HG02970 (cell line): ENCODE data around the gene PLPP1.
"Not testable (repeated sequence)": the region's sequence is repeated elsewhere in the genome, so short reads cannot be mapped to it uniquely, and the experiment has no call there.

Experiments used
- ATAC-seq: cut with Tn5 transposase; IDR thresholded peaks from one replicate; pipeline ENCODE4 v1.9.1; 2021; ENCODE audit warnings: mild to moderate bottlenecking, moderate library complexity, moderate number of reproducible peaks; ENCODE audit not compliant: unreplicated experiment, low FRiP score

The PLPP1 gene

GRCh38 chr5:55547781-55548180, 13.0 kb upstream of the PLPP1 start:
- no peak for ATAC-seq

GRCh38 chr5:55546947-55547346, 12.2 kb upstream of the PLPP1 start:
- ATAC-seq: no peak

- no peak for ATAC-seq
Observed at GRCh38 chr5:55544341-55544740, 9.6 kb upstream of the PLPP1 start.

- no peak for ATAC-seq
Observed at GRCh38 chr5:55541056-55541635, 6.4 kb upstream of the PLPP1 start.

- no peak for ATAC-seq
Observed at GRCh38 chr5:55540525-55540924, 5.8 kb upstream of the PLPP1 start.

- ATAC-seq: no peak
Observed at GRCh38 chr5:55540024-55540423, 5.3 kb upstream of the PLPP1 start.

- ATAC-seq: no peak
Observed at GRCh38 chr5:55538661-55539060, 3.9 kb upstream of the PLPP1 start.

- ATAC-seq: not testable (repeated sequence)
Observed at GRCh38 chr5:55537315-55537714, 2.6 kb upstream of the PLPP1 start.

- no peak for ATAC-seq
Observed at GRCh38 chr5:55535199-55535905, 588 bp upstream of the PLPP1 start.

- ATAC-seq: peak; percentile 27
Observed at GRCh38 chr5:55533521-55534435, 986 bp downstream of the PLPP1 start.

- ATAC-seq: no peak
Observed at GRCh38 chr5:55530669-55531068, 4.1 kb downstream of the PLPP1 start.

GRCh38 chr5:55524816-55525215, 9.9 kb downstream of the PLPP1 start:
- no peak for ATAC-seq

GRCh38 chr5:55523293-55523692, 11.5 kb downstream of the PLPP1 start:
- ATAC-seq: no peak

GRCh38 chr5:55521881-55522280, 12.9 kb downstream of the PLPP1 start:
- no peak for ATAC-seq

- no peak for ATAC-seq
Observed at GRCh38 chr5:55520117-55520839, 14.5 kb downstream of the PLPP1 start.

- ATAC-seq: no peak
Observed at GRCh38 chr5:55518831-55519390, 15.9 kb downstream of the PLPP1 start.

- no peak for ATAC-seq
Observed at GRCh38 chr5:55517804-55518203, 17.0 kb downstream of the PLPP1 start.

GRCh38 chr5:55511010-55511409, 23.8 kb downstream of the PLPP1 start:
- ATAC-seq: no peak

GRCh38 chr5:55510523-55510880, 24.3 kb downstream of the PLPP1 start:
- ATAC-seq: no peak

- no peak for ATAC-seq
Observed at GRCh38 chr5:55509796-55510522, 24.8 kb downstream of the PLPP1 start.
